HG03469 (cell line): ENCODE data around the gene MINDY4.

Experiments
- ATAC-seq: cut with Tn5 transposase; IDR thresholded peaks from one replicate; pipeline ENCODE4 v1.9.1; 2021; ENCODE audit warnings: mild to moderate bottlenecking, moderate library complexity, moderate number of reproducible peaks; ENCODE audit not compliant: unreplicated experiment

Gene MINDY4

GRCh38 chr7:30771880-30772425, 736 bp downstream of the MINDY4 start:
- no peak for ATAC-seq

DNA sequence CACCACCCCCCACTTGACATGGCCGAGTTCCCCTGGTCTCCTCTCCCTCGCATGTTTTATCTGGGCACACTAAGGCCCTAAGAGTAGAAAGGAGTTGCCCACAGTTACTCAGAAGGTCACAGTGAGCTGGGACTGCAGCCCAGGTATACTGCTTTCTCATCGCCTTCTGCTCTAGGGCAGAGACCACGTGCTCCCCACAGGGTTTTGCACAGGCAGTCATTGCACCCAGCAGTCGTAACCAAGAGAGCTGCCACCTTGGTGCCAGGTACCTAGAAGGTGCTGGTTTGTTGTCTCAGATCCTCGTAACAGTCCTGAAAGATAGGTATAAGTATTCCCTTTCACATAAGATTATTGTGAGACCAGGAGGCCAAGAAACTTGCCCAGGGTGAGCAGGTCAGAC, 1.8 kb downstream of the MINDY4 start:
- ATAC-seq: no peak

DNA sequence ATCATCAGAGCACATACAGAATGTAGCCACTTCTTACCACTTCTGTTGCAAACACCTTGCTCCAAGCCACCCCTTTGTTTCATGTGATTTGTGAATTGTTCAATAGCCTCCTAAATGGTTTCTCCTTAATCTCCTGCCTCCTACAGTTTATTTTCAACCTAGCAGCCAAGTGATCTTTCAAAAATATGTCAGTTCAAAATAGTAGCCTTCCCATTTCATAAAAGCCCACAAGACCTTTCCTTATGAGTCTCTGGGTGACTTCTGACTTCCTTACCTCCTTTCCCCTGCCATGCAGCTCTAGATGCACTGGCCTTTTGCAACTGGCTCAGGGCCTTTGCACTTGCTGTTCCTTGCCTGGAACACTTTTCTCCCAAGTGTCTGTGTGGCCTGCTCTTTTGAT, 4.8 kb downstream of the MINDY4 start:
- ATAC-seq: no peak

DNA sequence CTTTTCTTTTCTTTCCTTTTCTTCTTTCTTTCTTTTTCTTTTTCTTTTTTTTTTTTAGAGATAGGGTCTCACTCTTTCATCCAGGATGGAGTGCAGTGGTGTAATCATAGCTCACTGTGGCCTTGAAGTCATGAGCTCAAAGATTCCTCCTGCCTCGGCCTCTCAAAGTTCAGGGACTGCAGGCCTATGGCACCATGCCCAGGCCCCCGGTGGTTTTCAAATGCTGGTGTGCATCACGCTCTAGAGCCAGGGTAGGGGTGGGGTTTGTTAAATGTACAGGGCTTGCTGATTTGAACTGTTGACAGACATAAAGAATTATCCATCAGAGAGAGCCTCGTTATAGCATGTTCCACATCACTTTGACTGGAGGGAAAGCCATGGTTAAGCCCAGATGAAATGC, 5.8 kb downstream of the MINDY4 start:
- ATAC-seq: no peak

DNA sequence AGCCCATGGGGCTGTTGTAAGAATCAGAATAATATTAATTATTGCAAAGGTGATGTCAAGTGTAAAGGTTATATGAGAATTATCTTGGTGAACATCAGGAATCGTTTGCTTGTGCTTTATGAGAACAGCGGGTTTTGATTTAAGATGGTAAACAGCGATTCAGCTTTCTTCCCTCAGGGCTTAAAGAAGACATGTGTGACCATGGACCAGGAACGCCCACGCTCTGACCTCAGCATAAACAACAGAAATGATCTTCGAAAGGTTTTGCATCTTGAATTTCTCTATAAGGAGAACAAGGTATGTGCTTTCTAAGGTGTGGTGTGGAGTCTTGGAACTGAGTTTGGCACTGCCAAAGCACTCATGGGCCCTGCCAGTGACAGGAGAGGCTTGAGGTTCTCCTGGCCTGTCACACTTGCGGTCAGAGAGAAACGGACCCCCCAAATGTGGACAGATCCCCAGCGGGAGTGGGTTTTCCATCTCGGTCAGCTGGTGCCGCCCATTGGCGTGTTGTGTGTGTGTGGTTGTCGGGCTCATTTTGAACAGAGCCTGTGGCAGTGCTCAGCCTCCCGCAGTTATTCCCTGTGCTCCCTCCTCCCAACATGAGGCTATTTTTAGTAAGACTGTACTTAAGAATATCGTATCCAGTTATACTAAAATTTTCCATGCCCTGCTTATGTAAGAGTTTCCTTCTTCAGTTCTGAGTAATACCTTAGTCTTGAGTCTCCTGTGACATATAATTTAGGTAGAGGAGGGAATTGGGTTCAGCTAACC, 7.2 kb downstream of the MINDY4 start:
- no peak for ATAC-seq

DNA sequence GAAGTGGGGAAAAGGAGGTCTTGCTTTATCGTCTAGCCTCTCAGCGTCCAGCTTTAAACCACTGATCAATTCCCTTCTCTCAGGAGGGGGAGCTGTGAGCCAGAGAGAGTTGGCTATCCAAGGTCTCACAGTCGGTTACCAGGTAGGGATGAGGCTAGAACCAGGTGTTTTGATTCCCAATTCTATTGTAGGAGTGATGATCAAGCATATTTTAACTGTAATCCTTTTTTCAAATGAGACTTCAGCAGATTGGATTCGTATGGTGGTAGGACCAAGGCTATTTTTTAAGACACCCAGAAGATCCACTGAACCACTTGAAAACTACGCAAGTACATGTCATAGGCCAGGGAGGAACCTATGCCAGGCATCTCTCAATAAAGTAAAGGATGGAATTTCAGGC, 8.4 kb downstream of the MINDY4 start:
- no peak for ATAC-seq

GRCh38 chr7:30780941-30781340, 9.7 kb downstream of the MINDY4 start:
- ATAC-seq: no peak

- ATAC-seq: no peak
These were observed 11.5 kb downstream of the MINDY4 start for GRCh38 chr7:30782690-30783089.

DNA sequence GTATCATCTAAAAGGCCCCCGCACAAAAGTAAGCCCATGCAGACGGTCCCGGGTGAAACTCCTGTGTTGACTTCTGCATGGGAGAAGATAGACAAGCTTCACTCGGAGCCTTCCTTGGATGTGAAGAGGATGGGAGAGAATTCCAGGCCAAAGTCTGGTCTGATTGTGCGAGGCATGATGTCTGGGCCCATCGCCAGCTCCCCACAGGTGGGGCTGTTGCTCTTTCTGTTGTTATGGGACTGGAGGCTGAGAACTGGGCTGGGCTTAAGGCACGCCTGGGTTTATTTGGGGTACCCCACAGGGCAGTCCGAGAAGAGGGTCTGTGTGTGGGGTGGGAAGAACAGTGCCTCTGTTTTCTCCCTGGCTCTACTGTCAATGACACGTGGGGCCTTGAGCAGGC, 14.6 kb downstream of the MINDY4 start:
- no peak for ATAC-seq

DNA sequence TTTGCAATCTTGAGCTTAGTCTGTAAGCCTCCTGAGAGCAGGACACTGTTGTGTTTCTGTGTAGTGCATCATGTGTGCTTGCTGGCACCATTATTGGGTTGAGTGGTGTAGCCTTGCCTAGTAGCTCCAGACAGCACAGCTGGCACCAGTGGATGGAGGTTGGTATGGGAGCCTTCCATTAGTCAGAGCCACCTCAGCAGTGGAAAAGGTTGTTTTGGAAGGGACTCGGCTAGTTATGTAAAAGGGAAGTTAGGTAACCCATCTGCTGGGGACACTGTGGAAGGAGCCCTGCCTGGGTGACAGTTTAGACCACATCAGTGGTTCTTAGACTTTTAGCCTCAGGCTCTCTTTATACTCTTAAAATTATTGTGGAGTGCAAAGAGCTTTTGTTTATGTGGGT, 16.3 kb downstream of the MINDY4 start:
- no peak for ATAC-seq

DNA sequence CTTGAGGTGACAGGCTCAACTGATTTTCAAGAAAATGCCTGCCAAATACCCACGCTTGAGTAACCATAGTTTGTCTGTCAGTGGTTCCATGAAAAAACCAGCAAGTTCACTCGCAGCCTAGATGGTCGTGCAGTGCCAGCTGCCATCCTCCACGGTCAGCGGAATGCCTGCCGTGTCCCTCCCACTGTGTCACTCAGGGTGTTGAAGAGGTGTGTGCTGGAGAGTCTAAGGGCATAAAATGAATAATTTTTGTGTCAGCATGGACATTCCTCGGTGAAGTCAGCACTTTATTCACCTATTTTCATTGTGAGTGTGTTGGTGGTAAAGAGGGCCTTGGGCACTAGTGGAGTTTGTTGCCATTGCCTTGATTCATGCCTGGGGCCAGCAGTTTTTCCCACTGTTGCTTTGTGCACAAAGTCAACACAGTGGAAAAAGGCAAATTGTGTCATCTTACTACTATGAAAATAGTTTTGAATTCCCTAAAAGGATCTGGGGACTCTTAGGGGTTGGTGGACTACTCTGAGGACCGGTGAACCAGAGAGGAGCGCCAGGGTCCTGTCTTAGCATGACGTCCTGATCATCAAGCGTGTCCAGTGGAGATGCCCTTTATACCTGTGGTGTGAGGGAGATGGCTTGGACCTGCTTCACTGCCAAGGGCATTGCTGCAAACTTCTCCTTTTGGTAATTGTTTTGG, 17.6 kb downstream of the MINDY4 start:
- ATAC-seq: no peak

DNA sequence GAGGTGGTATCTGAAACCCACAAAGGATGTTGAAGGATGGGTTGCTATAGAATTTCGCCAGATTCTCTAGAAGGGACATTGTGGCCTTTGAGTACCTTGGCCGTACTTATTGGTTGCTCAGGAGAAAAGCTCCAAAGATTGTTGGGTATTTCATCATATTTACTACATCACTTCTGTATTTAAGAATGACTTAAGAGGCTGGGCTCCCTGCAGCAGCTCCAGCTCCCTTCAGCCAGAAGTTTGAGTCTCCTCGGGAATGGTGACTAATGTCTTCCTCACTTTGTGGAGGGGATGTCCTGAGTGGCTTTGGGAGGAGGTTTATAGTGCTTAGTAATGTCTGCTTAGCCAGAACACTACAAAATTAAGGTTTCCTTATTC, 18.1 kb downstream of the MINDY4 start:
- ATAC-seq: no peak

- no peak for ATAC-seq
These were observed 19.1 kb downstream of the MINDY4 start for GRCh38 chr7:30790356-30790755.

DNA sequence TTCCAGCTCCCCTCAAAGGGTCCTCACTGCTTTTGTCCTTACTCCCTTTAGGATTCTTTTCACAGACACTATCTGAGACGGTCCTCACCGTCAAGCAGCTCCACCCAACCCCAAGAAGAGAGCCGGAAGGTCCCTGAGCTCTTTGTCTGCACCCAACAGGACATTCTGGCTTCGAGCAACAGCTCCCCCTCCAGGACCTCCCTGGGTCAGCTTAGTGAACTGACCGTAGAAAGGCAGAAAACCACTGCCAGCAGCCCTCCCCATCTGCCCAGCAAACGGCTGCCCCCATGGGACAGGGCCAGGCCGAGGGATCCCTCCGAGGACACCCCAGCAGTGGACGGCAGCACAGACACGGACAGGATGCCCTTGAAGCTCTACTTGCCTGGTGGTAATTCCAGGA, 19.9 kb downstream of the MINDY4 start:
- no peak for ATAC-seq

DNA sequence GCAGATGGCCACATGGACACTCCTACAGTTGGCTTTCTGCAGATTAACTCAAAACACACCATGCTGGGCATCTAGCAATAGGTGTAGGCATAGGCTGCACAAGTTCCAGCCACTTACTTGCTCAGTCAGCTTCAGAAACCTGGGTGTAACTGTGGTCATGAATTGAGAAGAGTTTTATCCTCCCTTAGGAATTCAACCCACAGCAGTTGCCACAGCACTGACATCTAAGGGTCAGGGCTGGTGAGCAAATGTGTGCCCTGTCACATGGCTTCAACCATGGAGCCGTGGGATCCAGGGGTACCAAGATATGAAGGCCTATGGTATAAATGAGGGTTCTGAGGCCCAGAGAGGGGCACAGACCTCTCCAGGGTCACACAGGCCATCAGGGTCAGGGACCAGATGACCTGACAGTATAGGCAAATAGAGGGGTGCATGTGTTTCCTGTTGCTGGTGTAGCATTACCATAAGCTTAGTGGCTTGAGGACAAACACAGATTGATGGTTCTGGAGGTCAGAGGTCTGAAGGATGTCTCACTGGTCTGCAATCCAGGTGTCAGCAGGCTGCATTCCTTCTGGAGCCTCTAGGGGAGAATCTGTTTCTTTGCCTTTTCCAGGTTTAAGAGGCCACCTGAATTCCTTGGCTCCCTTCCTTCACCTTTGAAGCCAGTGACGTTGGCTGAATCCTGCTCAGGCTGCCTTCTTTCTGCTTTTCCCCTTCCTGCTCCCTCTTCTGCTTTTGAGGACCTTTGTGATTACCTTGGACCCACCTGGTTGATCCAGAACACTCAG, 24.1 kb downstream of the MINDY4 start:
- ATAC-seq: no peak

GRCh38 chr7:30796105-30796869, 25.1 kb downstream of the MINDY4 start:
- no peak for ATAC-seq

DNA sequence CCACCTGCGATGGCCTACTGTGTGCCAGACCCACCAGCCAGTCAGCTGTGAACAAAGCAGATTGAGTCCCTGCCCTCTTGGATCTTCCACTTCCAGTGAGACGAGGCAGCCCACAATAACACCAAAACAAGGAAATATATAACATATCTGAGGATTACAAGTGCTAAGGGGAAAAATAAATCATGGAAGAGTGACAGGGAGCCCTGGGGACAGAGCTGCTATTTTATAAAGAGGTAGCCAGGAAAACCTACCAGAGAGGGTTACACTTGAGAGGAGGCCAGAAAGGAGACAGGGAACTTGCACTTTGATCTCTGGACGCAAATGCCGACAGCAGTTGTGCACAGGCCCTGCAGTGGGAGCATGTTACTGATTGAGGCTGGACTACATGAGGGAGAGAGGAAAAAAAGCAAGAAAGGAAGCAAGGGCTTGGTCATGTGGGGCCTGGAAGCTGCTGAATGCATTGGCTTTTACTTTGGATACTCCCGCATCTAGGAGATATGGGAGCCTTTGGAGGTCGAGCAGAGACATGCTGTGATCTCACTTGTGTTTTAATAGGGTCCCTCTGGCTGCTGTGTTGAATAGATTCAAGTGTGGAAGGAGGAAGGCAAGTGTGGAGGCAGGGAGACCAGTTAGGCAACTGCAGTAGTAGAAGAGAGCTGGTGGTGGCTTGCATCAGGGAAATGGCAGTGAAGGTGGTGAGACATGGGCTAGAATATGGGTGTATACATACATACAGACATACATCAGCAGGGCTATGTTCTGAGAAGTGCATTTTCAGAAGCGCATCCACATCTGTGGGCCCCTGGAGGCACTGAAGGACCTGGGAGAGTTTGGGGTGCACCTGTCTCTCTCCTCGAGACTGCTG, 26.2 kb downstream of the MINDY4 start:
- ATAC-seq: no peak

- peak; percentile 72 for ATAC-seq
These were observed 28.2 kb downstream of the MINDY4 start for GRCh38 chr7:30799206-30799975.
